CD4-positive, alpha-beta T cell treated with Interleukin-4 for 1 hour (primary cell): ENCODE measurements around the gene OSBPL1A.

Experiments used
- DNase-seq, 2 donors: peaks; one replicate each; pipeline ENCODE4 v3.0.0-alpha.2; 2020 to 2022

OSBPL1A gene

DNA sequence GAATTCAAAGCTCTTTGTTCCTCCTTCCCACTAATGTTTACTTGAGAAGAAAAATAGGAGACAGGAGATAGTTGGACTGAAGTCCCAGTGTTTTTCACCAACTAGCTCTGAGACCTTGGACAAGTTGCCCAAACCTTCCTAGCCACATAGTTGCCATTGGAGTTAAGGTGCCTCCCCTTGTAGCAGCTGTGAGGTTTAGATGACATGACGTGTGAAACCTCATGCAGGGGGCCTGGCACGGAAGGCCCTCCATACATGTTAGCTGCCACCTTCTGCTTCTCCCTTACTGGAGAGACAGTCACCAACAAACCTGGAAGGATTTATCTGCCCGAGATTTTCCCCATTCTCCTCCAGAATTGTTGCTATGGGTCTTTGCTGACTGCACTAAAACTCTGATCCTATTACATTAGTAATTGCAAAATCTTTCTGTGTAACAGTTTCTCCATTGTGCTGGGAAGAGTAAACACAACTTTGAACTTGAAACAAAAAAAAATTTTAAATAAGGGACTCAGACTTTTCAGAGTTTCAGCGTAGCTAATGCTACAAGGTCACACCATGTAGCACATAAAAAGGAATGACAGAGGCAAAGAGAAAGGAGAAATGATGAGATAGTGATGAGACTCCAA lies 282.6 kb downstream of the OSBPL1A start:
- DNase-seq = no peak

DNA sequence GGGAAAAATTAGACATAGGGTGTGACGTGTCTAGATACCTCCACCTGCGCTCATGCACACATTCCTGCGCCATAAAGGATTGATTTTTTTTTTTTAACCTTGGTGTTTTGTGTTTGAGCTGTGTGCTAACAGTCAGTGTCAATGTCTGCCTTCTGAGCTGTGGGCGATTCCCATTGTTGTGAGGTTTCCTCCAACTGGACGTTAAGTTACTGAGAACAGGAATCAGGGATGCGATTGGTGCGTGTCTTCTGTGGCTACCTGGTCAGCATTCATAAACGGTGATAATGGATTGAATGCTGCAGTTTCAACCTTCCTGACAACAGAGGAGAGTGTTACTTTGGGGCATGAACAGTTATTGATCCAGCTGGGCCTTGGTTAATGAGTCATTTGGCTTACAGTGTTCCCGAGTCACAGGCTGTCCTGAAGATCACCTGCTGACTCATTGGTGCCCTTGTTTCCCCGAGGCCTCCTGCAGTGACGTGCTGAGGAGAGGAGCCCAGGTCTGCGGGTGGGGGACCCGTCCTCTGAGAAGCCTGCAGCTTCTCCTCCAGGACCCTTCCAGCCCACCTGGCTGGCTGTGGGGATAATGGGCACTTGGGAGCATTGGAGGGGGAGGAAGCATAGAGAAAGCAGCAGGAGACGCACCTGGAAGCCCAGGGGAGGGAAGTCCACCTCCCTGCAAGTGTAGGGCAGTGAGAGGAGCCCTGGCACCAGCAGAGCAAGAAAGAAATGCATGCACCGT lies 284.6 kb downstream of the OSBPL1A start:
- DNase-seq = no peak

DNA sequence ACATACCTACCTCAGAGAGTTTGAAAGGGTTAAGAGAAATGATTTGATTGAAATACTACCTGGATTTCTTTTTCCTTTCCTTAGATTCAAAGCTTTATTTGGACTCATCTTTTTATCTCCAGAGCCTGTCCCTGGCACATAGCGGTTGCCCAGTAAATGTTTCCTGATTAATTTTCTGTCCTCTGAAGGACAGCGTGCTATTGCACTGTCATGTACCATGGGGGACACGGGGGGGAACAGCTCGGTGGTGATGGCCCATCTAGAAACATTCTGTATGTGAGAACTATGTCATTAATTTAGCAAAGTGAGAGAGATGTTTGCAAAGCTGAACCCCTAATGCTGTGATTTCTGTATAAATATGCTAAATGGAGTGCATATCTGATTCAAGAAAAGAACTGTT lies 285.2 kb downstream of the OSBPL1A start:
- no peak for DNase-seq
